HG02938 (cell line): Measurements from ENCODE around the gene NCAPD3.
"Not testable (repeated sequence)": the region's sequence is repeated elsewhere in the genome, so short reads cannot be mapped to it uniquely, and the experiment has no call there.

Experiments used
- ATAC-seq: cut with Tn5 transposase; IDR thresholded peaks from one replicate; pipeline ENCODE4 v1.9.1; 2021; ENCODE audit warnings: mild to moderate bottlenecking, moderate library complexity; ENCODE audit not compliant: unreplicated experiment

NCAPD3 gene

GRCh38 chr11:134140961-134141490 lies 82.7 kb downstream of the NCAPD3 start:
- ATAC-seq: no peak

DNA sequence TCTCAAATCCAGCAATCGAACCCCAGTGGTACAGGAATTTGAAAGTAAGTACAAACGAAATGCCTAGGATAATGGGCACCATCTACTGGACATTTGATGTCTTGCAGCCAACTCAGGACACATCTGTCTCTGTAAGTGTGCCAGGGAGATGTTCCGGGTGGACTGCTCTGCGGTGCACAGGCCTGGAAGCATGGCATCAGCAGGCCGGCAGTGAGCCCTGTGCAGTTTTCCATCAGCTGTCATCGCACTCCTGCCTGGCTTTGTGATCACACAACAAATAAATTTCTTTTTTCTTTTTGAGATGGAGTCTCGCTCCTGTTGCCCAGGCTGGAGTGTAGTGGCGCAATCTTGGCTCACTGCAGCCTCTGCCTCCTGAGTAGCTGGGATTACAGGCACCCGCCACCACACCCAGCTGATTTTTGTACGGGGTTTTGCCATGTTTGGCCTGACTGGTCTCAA lies 83.9 kb downstream of the NCAPD3 start:
- ATAC-seq: no peak

DNA sequence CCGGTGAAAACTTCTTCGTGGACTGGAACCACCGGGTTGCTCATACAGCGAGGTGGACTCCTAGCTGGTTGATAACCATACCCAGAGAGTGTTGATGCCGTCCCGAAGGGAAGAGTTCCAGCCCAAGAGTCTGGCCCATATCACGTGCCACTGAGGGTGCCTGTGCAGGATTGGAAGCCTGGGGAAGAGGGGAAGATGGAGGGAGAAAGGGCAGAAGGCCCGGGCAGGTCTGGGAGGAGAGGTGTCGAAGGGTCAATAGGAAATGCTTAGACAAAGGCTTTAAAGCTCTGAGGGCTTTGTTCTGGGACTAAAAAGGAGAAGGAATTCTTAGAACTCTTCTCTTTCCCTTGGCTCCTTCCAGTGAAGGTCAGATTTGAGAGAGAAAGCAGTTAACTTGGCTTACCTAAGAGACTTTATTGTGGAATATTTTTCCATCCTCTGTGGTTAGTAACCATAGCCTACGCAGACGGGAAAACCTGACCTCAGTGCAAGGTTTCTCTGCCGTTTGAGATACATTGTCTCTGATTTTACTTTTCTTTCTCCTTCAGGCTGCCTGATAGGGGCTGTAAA lies 84.4 kb downstream of the NCAPD3 start:
- ATAC-seq: no peak

DNA sequence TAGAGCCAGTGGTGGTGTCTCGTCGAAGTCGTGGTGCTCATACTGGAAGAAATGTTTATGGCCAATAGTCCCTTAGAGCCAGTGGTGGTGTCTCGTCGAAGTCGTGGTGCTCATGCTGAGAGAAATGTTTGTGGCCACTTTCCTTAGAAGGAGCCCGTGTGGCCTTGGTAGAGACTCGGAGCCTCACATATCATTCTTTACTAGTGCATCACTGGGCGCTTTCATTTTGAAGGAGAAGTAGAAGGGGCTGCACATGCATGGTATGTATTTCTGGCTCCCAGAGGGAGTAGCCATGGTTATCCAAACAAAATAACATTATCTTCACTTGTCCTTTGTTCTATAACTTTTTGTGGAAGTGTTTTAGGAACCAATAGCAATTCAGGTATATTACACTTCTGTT lies 85.4 kb downstream of the NCAPD3 start:
- no peak for ATAC-seq

- no peak for ATAC-seq
Measured at GRCh38 chr11:134134167-134134566, 89.6 kb downstream of the NCAPD3 start.

DNA sequence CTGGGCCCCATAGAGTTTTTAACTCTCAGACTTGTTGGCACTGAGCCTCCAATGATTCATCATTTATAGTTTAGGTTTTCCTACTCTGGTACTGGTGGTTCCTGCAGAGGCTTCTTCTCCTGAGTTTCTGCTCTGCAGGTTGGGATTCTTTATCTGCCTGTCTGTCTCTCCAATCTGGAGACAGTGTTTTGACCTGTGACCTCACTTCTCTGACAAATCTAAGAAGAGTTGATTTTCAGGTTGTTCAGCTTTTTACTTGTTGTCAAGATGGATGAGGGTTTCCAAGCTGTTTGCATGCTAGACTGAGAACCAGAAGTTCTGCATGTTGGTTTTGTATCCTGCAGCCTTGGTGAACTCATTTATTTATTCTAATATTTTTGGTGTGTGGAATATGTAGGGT lies 91.0 kb downstream of the NCAPD3 start:
- ATAC-seq: no peak

DNA sequence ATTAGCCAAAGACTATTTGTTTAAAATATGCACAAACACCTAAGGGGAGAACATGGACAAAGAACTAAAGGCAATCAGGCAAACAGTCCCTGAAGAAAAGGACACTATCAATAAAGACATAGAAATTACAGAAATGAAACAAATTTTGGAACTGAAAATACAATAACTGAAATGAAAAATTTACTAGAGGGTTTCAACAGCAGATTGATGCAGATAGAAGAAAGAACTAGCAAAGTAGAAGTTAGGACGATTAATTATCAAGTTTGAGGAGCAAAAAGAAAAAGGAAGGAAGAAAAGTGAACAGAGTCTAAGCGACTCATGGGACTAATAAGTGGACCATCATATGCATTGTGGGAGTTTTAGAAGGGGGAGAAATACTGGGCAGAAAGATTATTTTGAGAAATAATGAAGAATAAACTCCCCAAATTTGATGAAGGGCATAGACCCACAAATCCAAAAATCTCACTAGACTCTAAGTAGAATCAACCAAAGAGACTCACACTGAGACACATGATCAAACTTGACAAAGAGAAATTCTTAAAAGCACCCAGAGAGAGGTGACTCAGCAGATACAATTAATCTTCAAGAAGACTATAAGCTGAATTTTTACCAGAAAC lies 92.0 kb downstream of the NCAPD3 start:
- no peak for ATAC-seq

- ATAC-seq: no peak
Measured at GRCh38 chr11:134126217-134126822, 97.4 kb downstream of the NCAPD3 start.

- ATAC-seq: no peak
Measured at GRCh38 chr11:134125507-134125906, 98.3 kb downstream of the NCAPD3 start.

GRCh38 chr11:134124660-134125451 lies 98.9 kb downstream of the NCAPD3 start:
- ATAC-seq: no peak

DNA sequence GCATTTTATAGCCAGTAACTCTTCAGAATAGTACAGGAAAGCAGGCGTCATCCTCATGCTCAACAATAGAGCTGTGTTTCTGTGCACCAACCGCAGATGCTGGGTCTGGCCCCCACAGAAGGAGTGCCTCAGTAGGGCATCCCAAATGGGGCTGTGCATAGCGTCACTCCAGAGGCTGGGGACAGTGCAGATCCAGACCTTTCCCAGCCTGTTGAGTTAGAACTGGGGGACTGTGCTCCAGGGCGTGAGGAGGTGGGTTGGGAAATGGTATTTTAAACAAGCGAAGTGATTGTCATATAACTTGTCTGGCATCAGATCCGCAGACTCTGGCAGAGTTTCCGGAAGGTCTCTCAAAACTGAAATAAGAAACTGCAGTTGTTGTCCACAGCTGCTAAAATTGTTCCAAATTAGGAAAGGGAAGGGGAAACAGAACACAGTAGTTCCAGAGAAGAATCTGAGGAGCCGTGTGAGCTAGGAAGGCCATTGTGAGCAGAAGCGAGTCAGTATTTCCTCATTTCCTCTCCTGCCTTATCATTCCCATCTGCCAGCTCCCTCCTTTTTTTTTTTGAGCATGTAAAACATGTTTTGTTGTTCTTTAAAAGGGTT lies 102.7 kb downstream of the NCAPD3 start:
- no peak for ATAC-seq

DNA sequence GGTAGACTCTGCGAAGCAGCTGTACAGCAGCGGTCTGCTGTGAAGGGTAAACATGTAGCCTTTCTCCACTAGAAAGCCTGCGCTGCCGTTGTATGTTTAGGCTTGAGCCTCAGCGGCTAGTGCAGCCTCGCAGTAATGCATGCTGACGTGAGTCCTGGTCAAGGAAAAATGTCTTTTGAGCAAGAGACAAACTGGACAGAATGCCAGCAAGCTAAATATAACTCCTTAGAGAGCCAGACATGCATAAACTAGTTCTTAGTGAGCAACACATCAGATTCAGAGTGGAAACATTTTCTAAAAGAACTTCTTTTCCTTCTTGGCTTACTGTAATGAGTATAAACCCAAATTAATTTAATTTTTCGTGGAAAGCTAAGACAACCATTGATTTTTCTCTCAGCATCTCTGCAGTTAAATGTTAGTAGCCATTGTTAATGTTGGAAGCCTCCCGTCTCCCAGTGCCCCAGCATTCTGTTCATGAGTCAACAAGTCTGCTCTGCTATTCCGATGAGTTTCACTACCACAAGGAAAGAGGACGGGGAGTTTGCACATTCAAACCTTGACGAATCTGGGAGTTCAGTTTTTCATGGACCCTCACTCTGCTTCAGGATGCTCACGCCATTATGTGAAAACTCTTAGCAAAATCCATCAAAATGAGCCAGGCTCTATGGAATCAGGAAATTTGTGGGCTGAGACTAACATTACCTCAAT lies 103.5 kb downstream of the NCAPD3 start:
- ATAC-seq: no peak

DNA sequence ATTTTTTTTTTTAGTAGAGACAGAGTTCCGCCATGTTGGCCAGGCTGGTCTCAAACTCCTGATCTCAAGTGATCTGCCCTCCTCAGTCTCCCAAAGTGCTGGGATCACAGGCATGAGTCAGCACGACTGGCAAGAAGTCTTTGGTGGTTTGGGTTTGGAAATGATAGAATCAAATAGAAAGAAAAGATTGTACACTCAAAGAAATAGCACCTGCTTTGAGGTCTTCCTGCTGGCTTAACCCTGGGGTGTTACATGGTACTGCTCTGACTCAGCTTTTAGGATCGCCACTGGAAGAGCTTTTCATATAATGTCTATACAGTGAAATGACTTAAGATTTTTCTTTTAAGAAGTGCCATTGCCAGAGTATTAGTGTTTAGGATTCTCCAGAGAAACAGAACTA lies 104.7 kb downstream of the NCAPD3 start:
- ATAC-seq: no peak

DNA sequence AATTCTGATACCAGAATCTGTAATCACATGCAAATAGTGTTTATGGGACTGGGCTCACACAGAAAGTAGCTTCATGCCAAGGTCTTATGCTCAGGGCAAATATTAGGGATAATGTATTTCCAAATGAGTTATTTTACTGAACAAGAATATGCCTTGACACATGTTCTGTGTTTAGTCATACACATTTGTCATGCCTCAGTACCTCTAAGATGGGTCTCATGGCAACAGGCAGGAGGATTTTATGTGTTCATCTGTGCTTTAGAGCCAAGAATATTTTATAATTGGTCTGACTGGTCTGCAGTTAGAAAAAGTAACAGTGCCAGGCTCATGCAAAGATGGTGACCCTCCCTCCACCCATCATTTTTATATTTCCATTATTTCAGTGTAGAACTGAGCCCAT lies 105.8 kb downstream of the NCAPD3 start:
- ATAC-seq: no peak

GRCh38 chr11:134116210-134116609 lies 107.6 kb downstream of the NCAPD3 start:
- ATAC-seq: no peak

DNA sequence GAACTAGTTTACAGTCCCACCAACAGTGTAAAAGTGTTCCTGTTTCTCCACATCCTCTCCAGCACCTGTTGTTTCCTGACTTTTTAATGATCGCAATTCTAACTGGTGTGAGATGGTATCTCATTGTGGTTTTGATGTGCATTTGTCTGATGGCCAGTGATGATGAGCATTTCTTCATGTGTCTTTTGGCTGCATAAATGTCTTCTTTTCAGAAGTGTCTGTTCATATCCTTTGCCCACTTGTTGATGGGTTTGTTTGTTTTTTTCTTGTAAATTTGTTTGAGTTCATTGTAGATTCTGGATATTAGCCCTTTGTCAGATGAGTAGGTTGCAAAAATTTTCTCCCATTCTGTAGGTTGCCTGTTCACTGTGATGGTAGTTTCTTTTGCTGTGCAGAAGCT lies 110.0 kb downstream of the NCAPD3 start:
- not testable (repeated sequence) for ATAC-seq

DNA sequence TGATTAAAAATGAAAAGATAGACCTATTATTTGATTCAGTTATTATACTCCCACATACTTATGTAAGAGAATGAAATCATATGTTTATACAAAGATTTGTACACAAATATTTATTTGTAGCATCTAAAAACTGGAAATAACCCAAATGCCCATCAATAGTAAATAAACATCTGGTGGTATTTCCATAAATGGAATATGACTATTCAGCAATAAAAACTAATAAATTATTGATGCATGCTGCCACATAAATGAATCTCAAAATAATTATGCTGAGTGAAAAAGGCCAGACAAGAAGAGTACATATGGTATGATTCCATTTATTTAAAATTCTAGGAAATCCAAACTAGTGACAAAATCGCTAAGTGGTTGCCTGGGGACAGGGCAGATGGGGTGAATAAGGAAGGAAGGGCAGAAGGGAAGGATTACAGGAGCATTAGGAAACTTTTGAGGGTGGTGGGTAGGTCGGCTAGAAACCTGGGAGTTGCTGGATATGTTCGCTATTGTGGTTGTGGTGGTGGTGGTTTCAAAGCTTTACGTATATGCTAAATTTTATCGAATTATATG lies 113.4 kb downstream of the NCAPD3 start:
- no peak for ATAC-seq
